ENCODE measurements around the gene POLR3E. TPM values are rescaled to one million over a fixed set of nuclear protein-coding genes. Genes with fewer than 3 reads are reported as not detected.

The POLR3E gene
- 26.1 TPM for total RNA-seq

- DNase-seq (ENCODE audit: low spot score) (peak; percentile 100), ATAC-seq (peak; percentile 93)
These were observed at the start of gene POLR3E for GRCh38 chr16:22297114-22297870. POLR3E (plus strand) TSS chr16:22297409; CDS start chr16:22302969, 5,560 bp downstream.

GRCh38 chr16:22250522-22250921 is 46.7 kb upstream of the POLR3E start:
- no peak for ATAC-seq
- DNase-seq (ENCODE audit: low spot score), result no peak

GRCh38 chr16:22252317-22252716 is 44.9 kb upstream of the POLR3E start:
- DNase-seq (ENCODE audit: low spot score) (no peak), ATAC-seq (no peak)

- ATAC-seq (no peak), DNase-seq (ENCODE audit: low spot score) (no peak)
These were observed 43.9 kb upstream of the POLR3E start for GRCh38 chr16:22253272-22253671.

GRCh38 chr16:22255335-22255734 is 41.9 kb upstream of the POLR3E start:
- DNase-seq (ENCODE audit: low spot score) (no peak), ATAC-seq (no peak)

- ATAC-seq (no peak), DNase-seq (ENCODE audit: low spot score) (no peak)
These were observed 39.8 kb upstream of the POLR3E start for GRCh38 chr16:22257440-22257839.

GRCh38 chr16:22260490-22260889 is 36.7 kb upstream of the POLR3E start:
- no peak for DNase-seq (ENCODE audit: low spot score)
- ATAC-seq, result no peak

GRCh38 chr16:22262460-22262859 is 34.7 kb upstream of the POLR3E start:
- DNase-seq (ENCODE audit: low spot score) (no peak), ATAC-seq (no peak)

GRCh38 chr16:22264786-22265185 is 32.4 kb upstream of the POLR3E start:
- ATAC-seq (no peak), DNase-seq (ENCODE audit: low spot score) (no peak)

- no peak for ATAC-seq
- no peak for DNase-seq (ENCODE audit: low spot score)
These were observed 31.9 kb upstream of the POLR3E start for GRCh38 chr16:22265351-22265750.

GRCh38 chr16:22266546-22266945 is 30.7 kb upstream of the POLR3E start:
- ATAC-seq (no peak), DNase-seq (ENCODE audit: low spot score) (no peak)

GRCh38 chr16:22267764-22268163 is 29.4 kb upstream of the POLR3E start:
- DNase-seq (ENCODE audit: low spot score) (no peak), ATAC-seq (no peak)

- no peak for ATAC-seq
These were observed 26.7 kb upstream of the POLR3E start for GRCh38 chr16:22270525-22270924.

GRCh38 chr16:22272870-22273650 is 24.1 kb upstream of the POLR3E start:
- ATAC-seq, result no peak
- no peak for DNase-seq (ENCODE audit: low spot score)

More at GRCh38 chr16:22270525-22270924, 26.7 kb upstream of the POLR3E start:
- DNase-seq (ENCODE audit: low spot score), result no peak

GRCh38 chr16:22274916-22275315 is 22.3 kb upstream of the POLR3E start:
- DNase-seq (ENCODE audit: low spot score) (no peak), ATAC-seq (no peak)

- ATAC-seq, result no peak
- no peak for DNase-seq (ENCODE audit: low spot score)
These were observed 18.6 kb upstream of the POLR3E start for GRCh38 chr16:22278441-22279230.

GRCh38 chr16:22282254-22282892 is 14.8 kb upstream of the POLR3E start:
- no peak for DNase-seq (ENCODE audit: low spot score)
- no peak for ATAC-seq

- DNase-seq (ENCODE audit: low spot score) (no peak), ATAC-seq (no peak)
These were observed 12.6 kb upstream of the POLR3E start for GRCh38 chr16:22284637-22285036.

- DNase-seq (ENCODE audit: low spot score) (no peak), ATAC-seq (no peak)
These were observed 12.1 kb upstream of the POLR3E start for GRCh38 chr16:22285080-22285479.

- ATAC-seq, result no peak
- no peak for DNase-seq (ENCODE audit: low spot score)
These were observed 6.2 kb upstream of the POLR3E start for GRCh38 chr16:22291020-22291419.

- ATAC-seq (no peak), DNase-seq (ENCODE audit: low spot score) (no peak)
These were observed 5.3 kb upstream of the POLR3E start for GRCh38 chr16:22291860-22292318.
